ENCODE measurements around the gene MROH7.

MROH7 gene

GRCh38 chr1:54664364-54664763, 22.8 kb downstream of the MROH7 start:
- TF ChIP-seq SIN3A (IDR thresholded peaks at IDR 0.05; ENCODE audit: borderline replicate concordance, insufficient read depth, low read length) = no peak
- no peak for TF ChIP-seq REST (IDR thresholded peaks at IDR 0.05; ENCODE audit: insufficient read depth in 1 of 2, low read depth in 2 of 2, low read length in 2 of 2)
- no peak for TF ChIP-seq TAF1 (IDR thresholded peaks at IDR 0.05; ENCODE audit: borderline replicate concordance, insufficient read depth, low read length)
- no peak for TF ChIP-seq FOXP2 (optimal IDR thresholded peaks at IDR 0.05; ENCODE audit: borderline replicate concordance, extremely low read depth, extremely low read length, insufficient read depth)
- TF ChIP-seq POLR2AphosphoS5 (IDR thresholded peaks at IDR 0.05; ENCODE audit: low read depth, low read length) = no peak

DNA sequence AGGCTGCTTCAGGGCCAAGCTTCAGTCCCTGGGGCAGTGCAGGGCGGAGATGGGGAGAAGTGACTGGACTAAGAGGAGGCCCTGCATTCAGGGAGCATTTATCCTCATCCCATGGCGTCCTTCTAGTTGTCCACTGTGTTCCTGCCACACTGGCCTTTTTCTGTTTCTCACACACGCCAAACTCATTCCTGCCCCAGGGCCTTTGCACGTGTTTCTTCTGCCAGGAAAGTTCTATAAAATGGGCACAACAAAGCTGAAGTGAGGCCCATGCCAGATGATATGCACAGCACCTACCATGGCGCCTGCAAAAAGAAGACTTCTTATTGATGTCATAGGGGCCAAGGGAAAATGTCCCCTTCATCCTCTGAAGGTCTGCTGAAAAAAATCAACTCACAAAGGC, 24.3 kb downstream of the MROH7 start:
- TF ChIP-seq FOXP2 (optimal IDR thresholded peaks at IDR 0.05; ENCODE audit: borderline replicate concordance, extremely low read depth, extremely low read length, insufficient read depth) = no peak
- TF ChIP-seq TAF1 (IDR thresholded peaks at IDR 0.05; ENCODE audit: borderline replicate concordance, insufficient read depth, low read length) = no peak
- no peak for TF ChIP-seq REST (IDR thresholded peaks at IDR 0.05; ENCODE audit: insufficient read depth in 1 of 2, low read depth in 2 of 2, low read length in 2 of 2)
- TF ChIP-seq POLR2AphosphoS5 (IDR thresholded peaks at IDR 0.05; ENCODE audit: low read depth, low read length) = no peak
- TF ChIP-seq SIN3A (IDR thresholded peaks at IDR 0.05; ENCODE audit: borderline replicate concordance, insufficient read depth, low read length) = no peak

- no peak for TF ChIP-seq SIN3A (IDR thresholded peaks at IDR 0.05; ENCODE audit: borderline replicate concordance, insufficient read depth, low read length)
- no peak for TF ChIP-seq FOXP2 (optimal IDR thresholded peaks at IDR 0.05; ENCODE audit: borderline replicate concordance, extremely low read depth, extremely low read length, insufficient read depth)
- TF ChIP-seq REST (IDR thresholded peaks at IDR 0.05; ENCODE audit: insufficient read depth in 1 of 2, low read depth in 2 of 2, low read length in 2 of 2) = no peak
- no peak for TF ChIP-seq TAF1 (IDR thresholded peaks at IDR 0.05; ENCODE audit: borderline replicate concordance, insufficient read depth, low read length)
- TF ChIP-seq POLR2AphosphoS5 (IDR thresholded peaks at IDR 0.05; ENCODE audit: low read depth, low read length) = no peak
Observed at GRCh38 chr1:54666333-54666732, 24.7 kb downstream of the MROH7 start.

DNA sequence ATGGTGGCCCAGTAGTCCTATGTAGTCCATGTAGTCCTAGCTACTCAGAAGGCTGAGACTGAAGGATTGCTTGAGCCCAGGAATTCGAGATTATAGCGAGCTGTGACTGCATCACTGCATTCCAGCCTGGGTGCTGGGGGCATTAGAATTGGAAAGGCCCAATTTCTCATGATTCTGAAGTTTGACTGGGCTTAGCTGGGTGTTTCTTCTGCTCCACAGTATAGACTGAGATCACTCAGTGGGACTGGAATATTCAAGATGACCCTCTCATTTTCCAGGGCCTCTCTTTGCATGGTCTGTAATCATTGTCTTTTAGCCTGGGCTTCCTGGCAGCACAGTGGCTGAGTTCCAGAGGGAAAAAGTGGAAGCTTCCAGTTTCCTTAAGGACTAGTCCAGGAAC, 26.2 kb downstream of the MROH7 start:
- TF ChIP-seq FOXP2 (optimal IDR thresholded peaks at IDR 0.05; ENCODE audit: borderline replicate concordance, extremely low read depth, extremely low read length, insufficient read depth) = no peak
- TF ChIP-seq REST (IDR thresholded peaks at IDR 0.05; ENCODE audit: insufficient read depth in 1 of 2, low read depth in 2 of 2, low read length in 2 of 2) = no peak
- TF ChIP-seq SIN3A (IDR thresholded peaks at IDR 0.05; ENCODE audit: borderline replicate concordance, insufficient read depth, low read length) = no peak
- TF ChIP-seq TAF1 (IDR thresholded peaks at IDR 0.05; ENCODE audit: borderline replicate concordance, insufficient read depth, low read length) = no peak
- TF ChIP-seq POLR2AphosphoS5 (IDR thresholded peaks at IDR 0.05; ENCODE audit: low read depth, low read length) = no peak

- no peak for TF ChIP-seq FOXP2 (optimal IDR thresholded peaks at IDR 0.05; ENCODE audit: borderline replicate concordance, extremely low read depth, extremely low read length, insufficient read depth)
- TF ChIP-seq REST (IDR thresholded peaks at IDR 0.05; ENCODE audit: insufficient read depth in 1 of 2, low read depth in 2 of 2, low read length in 2 of 2) = no peak
- no peak for TF ChIP-seq TAF1 (IDR thresholded peaks at IDR 0.05; ENCODE audit: borderline replicate concordance, insufficient read depth, low read length)
- TF ChIP-seq POLR2AphosphoS5 (IDR thresholded peaks at IDR 0.05; ENCODE audit: low read depth, low read length) = no peak
- TF ChIP-seq SIN3A (IDR thresholded peaks at IDR 0.05; ENCODE audit: borderline replicate concordance, insufficient read depth, low read length) = no peak
Observed at GRCh38 chr1:54668567-54668966, 27.0 kb downstream of the MROH7 start.

Data from PFSK-1 (cell line).